Endothelial cell of umbilical vein (primary cell): ENCODE measurements around the gene NEURL1B.

Experiments used
- CTCF ChIP-seq, 2 donors: IDR thresholded peaks; 1 replicate in 1 of 2; 2 replicates in 1 of 2; pipeline ENCODE4 v1.5.1; 2011; ENCODE audit warnings: low read length in 2 of 2, mild to moderate bottlenecking in 2 of 2, moderate library complexity in 2 of 2, control low read depth in 1 of 2, inconsistent platforms in 1 of 2, low read depth in 1 of 2; ENCODE audit not compliant: insufficient read depth in 1 of 2; ENCODE audit errors: extremely low read depth in 1 of 2
- JUN ChIP-seq: IDR thresholded peaks from 2 replicates; pipeline ENCODE4 v1.6.1; 2011; ENCODE audit warnings: borderline replicate concordance, low read depth; ENCODE audit not compliant: insufficient read length, insufficient read depth
- POLR2A ChIP-seq: IDR thresholded peaks from 2 replicates; pipeline ENCODE4 v1.6.1; 2012; ENCODE audit warnings: low read depth, mild to moderate bottlenecking, control low read depth, low read length
- POLR2AphosphoS5 ChIP-seq: IDR thresholded peaks from 2 replicates; pipeline ENCODE4 v1.6.1; 2012; ENCODE audit warnings: low read depth, mild to moderate bottlenecking, control low read depth, low read length, moderate library complexity; ENCODE audit not compliant: insufficient read depth

GRCh38 chr5:172728481-172729241 is 87.6 kb downstream of the NEURL1B start:
- TF ChIP-seq POLR2A (no peak), CTCF (IDR thresholded peaks at IDR 0.05; ENCODE audit: extremely low read depth in 1 of 2, insufficient read depth in 1 of 2, low read depth in 1 of 2, low read length in 2 of 2) (no peak), JUN (no peak), POLR2AphosphoS5 (no peak)
